Measurements from ENCODE around the gene RXRB. TPM values are rescaled to one million over a fixed set of nuclear protein-coding genes. Genes with fewer than 3 reads are reported as not detected.

Gene RXRB
- total and polyA plus RNA-seq, 2 of the 13 experiments (the other 11 are each of a cell fraction or from before 2014, with no cell fraction given): 26.7 to 55.7 TPM

GRCh38 chr6:33208091-33208967 lies 7.9 kb upstream of the RXRB start, which contains the start of gene RING1 (continued):
- TF ChIP-seq NFAT5 (CRISPR knock-in tag; IDR thresholded peaks at IDR 0.05): peak; percentile 77; the same call in 1 of the 2 replicates
- TF ChIP-seq MAFK (conservative IDR thresholded peaks at IDR 0.05 in 1 of 2, IDR thresholded peaks at IDR 0.05 in 1 of 2; ENCODE audit: low read length in 2 of 2): no peak
- TF ChIP-seq GATA4 (IDR thresholded peaks at IDR 0.05; ENCODE audit: borderline replicate concordance, low read depth): no peak
- TF ChIP-seq ZNF546 (CRISPR knock-in tag; conservative IDR thresholded peaks at IDR 0.05): no peak; the same call in 1 of the 2 replicates
- TF ChIP-seq ZNF558 (CRISPR knock-in tag; IDR thresholded peaks at IDR 0.05; ENCODE audit: borderline replicate concordance): peak; percentile 91; the same call in 1 of the 2 replicates
- TF ChIP-seq ZNF772 (CRISPR knock-in tag; IDR thresholded peaks at IDR 0.05): peak; percentile 85; the same call in 1 of the 2 replicates
- no peak for TF ChIP-seq ZNF570 (CRISPR knock-in tag; IDR thresholded peaks at IDR 0.05; ENCODE audit: borderline replicate concordance)
- 0 out of 2 replicates have a peak, but pooled peaks have one; percentile 64 for TF ChIP-seq ZIK1 (CRISPR knock-in tag; IDR thresholded peaks at IDR 0.05; ENCODE audit: borderline replicate concordance, low read depth)
- TF ChIP-seq PRMT3 (CRISPR knock-in tag; IDR thresholded peaks at IDR 0.05; ENCODE audit: borderline replicate concordance, low read depth): 0 out of 2 replicates have a peak, but pooled peaks have one; percentile 45
- no peak for TF ChIP-seq RARG (CRISPR knock-in tag; IDR thresholded peaks at IDR 0.05; ENCODE audit: low read depth)
- TF ChIP-seq, protein P1, sequence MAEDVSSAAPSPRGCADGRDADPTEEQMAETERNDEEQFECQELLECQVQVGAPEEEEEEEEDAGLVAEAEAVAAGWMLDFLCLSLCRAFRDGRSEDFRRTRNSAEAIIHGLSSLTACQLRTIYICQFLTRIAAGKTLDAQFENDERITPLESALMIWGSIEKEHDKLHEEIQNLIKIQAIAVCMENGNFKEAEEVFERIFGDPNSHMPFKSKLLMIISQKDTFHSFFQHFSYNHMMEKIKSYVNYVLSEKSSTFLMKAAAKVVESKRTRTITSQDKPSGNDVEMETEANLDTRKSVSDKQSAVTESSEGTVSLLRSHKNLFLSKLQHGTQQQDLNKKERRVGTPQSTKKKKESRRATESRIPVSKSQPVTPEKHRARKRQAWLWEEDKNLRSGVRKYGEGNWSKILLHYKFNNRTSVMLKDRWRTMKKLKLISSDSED (CRISPR knock-in tag; IDR thresholded peaks at IDR 0.05): no peak
- TF ChIP-seq, protein P2, sequence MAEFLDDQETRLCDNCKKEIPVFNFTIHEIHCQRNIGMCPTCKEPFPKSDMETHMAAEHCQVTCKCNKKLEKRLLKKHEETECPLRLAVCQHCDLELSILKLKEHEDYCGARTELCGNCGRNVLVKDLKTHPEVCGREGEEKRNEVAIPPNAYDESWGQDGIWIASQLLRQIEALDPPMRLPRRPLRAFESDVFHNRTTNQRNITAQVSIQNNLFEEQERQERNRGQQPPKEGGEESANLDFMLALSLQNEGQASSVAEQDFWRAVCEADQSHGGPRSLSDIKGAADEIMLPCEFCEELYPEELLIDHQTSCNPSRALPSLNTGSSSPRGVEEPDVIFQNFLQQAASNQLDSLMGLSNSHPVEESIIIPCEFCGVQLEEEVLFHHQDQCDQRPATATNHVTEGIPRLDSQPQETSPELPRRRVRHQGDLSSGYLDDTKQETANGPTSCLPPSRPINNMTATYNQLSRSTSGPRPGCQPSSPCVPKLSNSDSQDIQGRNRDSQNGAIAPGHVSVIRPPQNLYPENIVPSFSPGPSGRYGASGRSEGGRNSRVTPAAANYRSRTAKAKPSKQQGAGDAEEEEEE (CRISPR knock-in tag; IDR thresholded peaks at IDR 0.05; ENCODE audit: borderline replicate concordance): 0 out of 2 replicates have a peak, but pooled peaks have one; percentile 38
- no peak for TF ChIP-seq ZBTB46 (CRISPR knock-in tag; IDR thresholded peaks at IDR 0.05; ENCODE audit: borderline replicate concordance)
- peak; percentile 42; the same call in 1 of the 2 replicates for TF ChIP-seq SP5 (CRISPR knock-in tag; IDR thresholded peaks at IDR 0.05; ENCODE audit: borderline replicate concordance, low read depth)
- peak; percentile 28; the same call in 1 of the 2 replicates for TF ChIP-seq NKX3-1 (CRISPR knock-in tag; IDR thresholded peaks at IDR 0.05)
- TF ChIP-seq RAD21 (CRISPR knock-in tag; IDR thresholded peaks at IDR 0.05): peak; percentile 44; the same call in 1 of the 2 replicates
